Calu3 (cell line): ENCODE results near the gene TRIM63. TPM values are rescaled to one million over a fixed set of nuclear protein-coding genes. Genes with fewer than 3 reads are reported as not detected.

Experiments
- Bru-seq: library from RNA; stranded (reverse); fragments of 400-500 nt; gene quantifications from one replicate; lab custom pipeline; 2021; lab: Mats Ljungman, UMichigan
- BruChase-seq, 2 experiments: library from RNA; stranded (reverse); fragments of 400-500 nt; gene quantifications; one replicate each; lab custom pipeline; 2021; lab: Mats Ljungman, UMichigan
- BruUV-seq: library from RNA; stranded (reverse); fragments of 400-500 nt; replicated peaks from 2 replicates; lab custom pipeline; 2021; lab: Mats Ljungman, UMichigan
- CTCF ChIA-PET: fragments of 300-600 bp; sonication (Branson Sonifier 250); formaldehyde crosslinking; loops from one replicate; lab custom pipeline; 2022; ENCODE audit warnings: antibody characterized with exemption; lab: Charles Lee
- DNase-seq: peaks from one replicate; pipeline ENCODE4 v3.0.0; 2022
- H3K27ac Mint-ChIP-seq: one replicate; pipeline ENCODE4 v1.8.0; 2022; ENCODE audit warnings: mixed read lengths; ENCODE audit not compliant: unreplicated experiment
- H3K27me3 Mint-ChIP-seq: one replicate; pipeline ENCODE4 v1.8.0; 2022; ENCODE audit warnings: mixed read lengths; ENCODE audit not compliant: unreplicated experiment
- H3K36me3 Mint-ChIP-seq: one replicate; pipeline ENCODE4 v1.8.0; 2022; ENCODE audit warnings: mild to moderate bottlenecking, moderate library complexity, mixed read lengths; ENCODE audit not compliant: insufficient read depth, unreplicated experiment
- H3K4me1 Mint-ChIP-seq: one replicate; pipeline ENCODE4 v1.8.0; 2022; ENCODE audit warnings: mild to moderate bottlenecking, low read depth, mixed read lengths; ENCODE audit not compliant: unreplicated experiment
- H3K4me3 Mint-ChIP-seq: one replicate; pipeline ENCODE4 v1.8.0; 2022; ENCODE audit warnings: mild to moderate bottlenecking, low read depth, moderate library complexity, mixed read lengths; ENCODE audit not compliant: unreplicated experiment
- H3K9me3 Mint-ChIP-seq: one replicate; pipeline ENCODE4 v1.8.0; 2022; ENCODE audit warnings: low read depth, mixed read lengths; ENCODE audit not compliant: unreplicated experiment
- intact Hi-C: fragments of 100-400 bp; cut with micrococcal nuclease; formaldehyde crosslinking; loops from one replicate; pipeline ENCODE4 v1.10.0; 2022; ENCODE audit not compliant: unreplicated experiment
- long read RNA-seq: library from polyadenylated mRNA; stranded (forward); transcript quantifications from one replicate; pipeline ENCODE4 v2.0.0, GENCODE V29; 2022
- total RNA-seq: library from RNA; stranded (reverse); gene quantifications from 2 replicates; pipeline ENCODE4 v1.2.3, GENCODE V29; 2022
- TF ChIP-seq, protein P1 (sequence below): fragments of 200-600 bp; IDR thresholded peaks from one replicate; pipeline ENCODE4 v1.8.0; 2022; ENCODE audit warnings: antibody characterized with exemption; ENCODE audit not compliant: unreplicated experiment

The TRIM63 gene
- not detected in 2 replicates for total RNA-seq
- Bru-seq, nascent RNA: not detected
- BruChase-seq, experiment 1, labeled RNA remaining after a 6-hour chase: percentile 5 among the genes with signal in this experiment
- BruChase-seq, experiment 2, labeled RNA remaining after a 2-hour chase: not detected
- long read RNA-seq: 0 reads

GRCh38 chr1:26067432-26067911 is at the start of gene TRIM63:
TRIM63 (minus strand) TSS chr1:26067630; CDS start chr1:26067494, 136 bp downstream.
- DNase-seq: no peak
- intact Hi-C loops: no loop called here
- no peaks in the 10 kb centered on the region for H3K36me3 Mint-ChIP-seq
- CTCF ChIA-PET: no interaction called here
- H3K27ac Mint-ChIP-seq: no peak within 1 kb of the TSS
- peaks cover 18% of the 10 kb centered on the region for H3K4me1 Mint-ChIP-seq
- H3K4me3 Mint-ChIP-seq: no peak within 1 kb of the TSS
- no peaks in the 10 kb centered on the region for H3K27me3 Mint-ChIP-seq
- TF ChIP-seq, protein P1, sequence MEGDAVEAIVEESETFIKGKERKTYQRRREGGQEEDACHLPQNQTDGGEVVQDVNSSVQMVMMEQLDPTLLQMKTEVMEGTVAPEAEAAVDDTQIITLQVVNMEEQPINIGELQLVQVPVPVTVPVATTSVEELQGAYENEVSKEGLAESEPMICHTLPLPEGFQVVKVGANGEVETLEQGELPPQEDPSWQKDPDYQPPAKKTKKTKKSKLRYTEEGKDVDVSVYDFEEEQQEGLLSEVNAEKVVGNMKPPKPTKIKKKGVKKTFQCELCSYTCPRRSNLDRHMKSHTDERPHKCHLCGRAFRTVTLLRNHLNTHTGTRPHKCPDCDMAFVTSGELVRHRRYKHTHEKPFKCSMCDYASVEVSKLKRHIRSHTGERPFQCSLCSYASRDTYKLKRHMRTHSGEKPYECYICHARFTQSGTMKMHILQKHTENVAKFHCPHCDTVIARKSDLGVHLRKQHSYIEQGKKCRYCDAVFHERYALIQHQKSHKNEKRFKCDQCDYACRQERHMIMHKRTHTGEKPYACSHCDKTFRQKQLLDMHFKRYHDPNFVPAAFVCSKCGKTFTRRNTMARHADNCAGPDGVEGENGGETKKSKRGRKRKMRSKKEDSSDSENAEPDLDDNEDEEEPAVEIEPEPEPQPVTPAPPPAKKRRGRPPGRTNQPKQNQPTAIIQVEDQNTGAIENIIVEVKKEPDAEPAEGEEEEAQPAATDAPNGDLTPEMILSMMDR: no peak
- H3K9me3 Mint-ChIP-seq: no peaks in the 10 kb centered on the region
- BruUV-seq: no TSS peak

GRCh38 chr1:26114165-26114927 is 46.9 kb upstream of the TRIM63 start:
- peaks cover 12% of the 10 kb centered on the region for H3K4me1 Mint-ChIP-seq
- H3K4me3 Mint-ChIP-seq: peak overlapping the region; percentile 55
- peaks cover 42% of the 10 kb centered on the region for H3K36me3 Mint-ChIP-seq
- no peaks in the 10 kb centered on the region for H3K27me3 Mint-ChIP-seq
- DNase-seq: no peak
- TF ChIP-seq, protein P1: no peak
- peak overlapping the region; percentile 46 for H3K27ac Mint-ChIP-seq
- CTCF ChIA-PET: interaction anchor here (2.2 kb wide), 1 partner anchor 31 kb away, joined by 7 read pairs; no protein-coding TSS in a partner anchor
- intact Hi-C loops: no loop called here
- BruUV-seq: no TSS peak
- H3K9me3 Mint-ChIP-seq: no peaks in the 10 kb centered on the region

GRCh38 chr1:26112407-26112775 is 45.0 kb upstream of the TRIM63 start:
- Mint-ChIP-seq H3K27ac (peak overlapping the region; percentile 90), H3K36me3 (peaks cover 34% of the 10 kb centered on the region), H3K27me3 (no peaks in the 10 kb centered on the region), H3K9me3 (no peaks in the 10 kb centered on the region), H3K4me3 (peak overlapping the region; percentile 91), H3K4me1 (peaks cover 12% of the 10 kb centered on the region)
- TF ChIP-seq, protein P1: no peak
- no TSS peak for BruUV-seq
- CTCF ChIA-PET: interaction anchor here (2.2 kb wide), 1 partner anchor 33 kb away, joined by 7 read pairs; no protein-coding TSS in a partner anchor
- intact Hi-C loops: no loop called here
- DNase-seq: no peak

- Mint-ChIP-seq H3K9me3 (no peaks in the 10 kb centered on the region), H3K27me3 (no peaks in the 10 kb centered on the region), H3K27ac (peak within 1 kb of the TSS; percentile 90), H3K36me3 (peaks cover 31% of the 10 kb centered on the region), H3K4me3 (peak within 1 kb of the TSS; percentile 91), H3K4me1 (peaks cover 12% of the 10 kb centered on the region)
- intact Hi-C loops: loop anchor here (2.0 kb wide), 1 partner anchor 15 kb away; no protein-coding TSS in a partner anchor
- BruUV-seq: no TSS peak
- TF ChIP-seq, protein P1: no peak
- CTCF ChIA-PET: interaction anchor here (0.7 to 2.2 kb wide), 3 partner anchors 33 to 207 kb away, joined by 3 to 7 read pairs (median 5); no protein-coding TSS in a partner anchor
- DNase-seq: peak; percentile 92
Measured at GRCh38 chr1:26111530-26112406, 44.3 kb upstream of the TRIM63 start, which contains the start of gene PDIK1L. PDIK1L (plus strand) TSS chr1:26111824; CDS start chr1:26114309, 2,485 bp downstream.
